Colonic mucosa (tissue), 4 donors: ENCODE results near the gene IARS1. TPM values are rescaled to one million over a fixed set of nuclear protein-coding genes. Genes with fewer than 3 reads are reported as not detected.

Source experiments
- DNase-seq: peaks from one replicate; pipeline ENCODE4 v3.0.0-alpha.2; 2020
- H3K27ac ChIP-seq: fragments of 200-600 bp; one replicate; pipeline ENCODE4 v1.8.0; 2021
- H3K27me3 ChIP-seq: fragments of 200-600 bp; one replicate; pipeline ENCODE4 v1.8.0; 2021
- H3K36me3 ChIP-seq: fragments of 200-600 bp; one replicate; pipeline ENCODE4 v1.8.0; 2021
- H3K4me1 ChIP-seq: fragments of 200-600 bp; one replicate; pipeline ENCODE4 v1.8.0; 2021; ENCODE audit warnings: mild to moderate bottlenecking
- H3K4me3 ChIP-seq: fragments of 200-600 bp; one replicate; pipeline ENCODE4 v1.8.0; 2021
- H3K9ac ChIP-seq, 2 donors: one replicate each; pipeline ENCODE4 v1.7.0; 2013; ENCODE audit warnings: control low read depth in 2 of 2, low read depth in 2 of 2, low read length in 2 of 2
- H3K9me3 ChIP-seq: fragments of 200-600 bp; one replicate; pipeline ENCODE4 v1.8.0; 2021
- intact Hi-C: fragments of 100-400 bp; cut with DNase I; formaldehyde crosslinking; loops from one replicate; pipeline ENCODE4 v1.14.1; 2022
- total RNA-seq, 2 donors: library from RNA; stranded (reverse); fragmentation: NEBNext Ultra II Directional in 1 of 2; extraction: Animal tissue kit (Norgen Biotek cat#: 25700) in 1 of 2; gene quantifications; one replicate each; pipeline ENCODE4 v1.2.1, GENCODE V29; 2021
- TF ChIP-seq, protein P1 (sequence below): fragments of 200-600 bp; IDR thresholded peaks from one replicate; pipeline ENCODE4 v1.8.0; 2022; ENCODE audit warnings: antibody characterized with exemption, mild to moderate bottlenecking
- donor health status: healthy.
- donor health status: DM: no; HTN: no; CAD: no.
- donor health status: DM: no; HTN: no; CAD: no.

The IARS1 gene
- total RNA-seq, 2 donors from 2014 or later: 52.4 to 109 TPM

DNA sequence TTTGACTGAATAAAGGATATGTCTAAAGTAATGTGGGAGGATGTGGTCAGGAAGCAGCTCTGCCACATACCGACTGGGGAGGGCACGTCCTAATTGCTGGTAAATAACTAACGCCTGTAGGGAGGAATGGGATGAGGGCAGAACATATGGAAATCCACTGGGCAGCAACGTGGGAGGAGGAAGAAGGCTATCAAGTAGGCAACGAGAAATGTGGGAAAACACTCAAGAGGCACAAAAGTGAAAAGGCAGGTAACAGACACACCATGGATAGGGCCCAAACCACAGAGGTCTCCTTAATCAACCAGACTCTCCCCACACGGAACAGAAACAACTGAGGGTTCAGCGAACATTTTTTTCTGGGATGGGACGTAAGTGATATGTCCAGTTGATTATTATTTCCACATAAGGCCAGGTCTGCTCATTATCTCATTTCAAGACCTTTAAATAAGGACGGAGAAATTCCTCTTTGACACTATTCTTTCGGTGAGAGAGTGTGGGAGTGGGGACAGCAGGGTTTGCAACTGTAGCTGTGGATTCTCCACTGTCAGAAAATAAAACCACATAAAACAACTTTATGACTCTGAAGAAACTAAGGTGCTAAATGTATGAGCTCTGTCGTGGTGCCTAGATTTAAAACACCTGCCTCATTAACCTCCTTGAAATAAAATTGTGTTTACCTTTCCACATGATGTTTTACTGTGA lies 17.0 kb downstream of the IARS1 start:
- Histone ChIP-seq H3K4me3 (no peak overlapping the region), H3K4me1 (no peaks in the 10 kb centered on the region), H3K27me3 (no peaks in the 10 kb centered on the region), H3K9me3 (no peaks in the 10 kb centered on the region), H3K27ac (no peak overlapping the region), H3K9ac (no peak overlapping the region), H3K36me3 (peaks cover 23% of the 10 kb centered on the region)
- no peak for DNase-seq
- TF ChIP-seq, protein P1, sequence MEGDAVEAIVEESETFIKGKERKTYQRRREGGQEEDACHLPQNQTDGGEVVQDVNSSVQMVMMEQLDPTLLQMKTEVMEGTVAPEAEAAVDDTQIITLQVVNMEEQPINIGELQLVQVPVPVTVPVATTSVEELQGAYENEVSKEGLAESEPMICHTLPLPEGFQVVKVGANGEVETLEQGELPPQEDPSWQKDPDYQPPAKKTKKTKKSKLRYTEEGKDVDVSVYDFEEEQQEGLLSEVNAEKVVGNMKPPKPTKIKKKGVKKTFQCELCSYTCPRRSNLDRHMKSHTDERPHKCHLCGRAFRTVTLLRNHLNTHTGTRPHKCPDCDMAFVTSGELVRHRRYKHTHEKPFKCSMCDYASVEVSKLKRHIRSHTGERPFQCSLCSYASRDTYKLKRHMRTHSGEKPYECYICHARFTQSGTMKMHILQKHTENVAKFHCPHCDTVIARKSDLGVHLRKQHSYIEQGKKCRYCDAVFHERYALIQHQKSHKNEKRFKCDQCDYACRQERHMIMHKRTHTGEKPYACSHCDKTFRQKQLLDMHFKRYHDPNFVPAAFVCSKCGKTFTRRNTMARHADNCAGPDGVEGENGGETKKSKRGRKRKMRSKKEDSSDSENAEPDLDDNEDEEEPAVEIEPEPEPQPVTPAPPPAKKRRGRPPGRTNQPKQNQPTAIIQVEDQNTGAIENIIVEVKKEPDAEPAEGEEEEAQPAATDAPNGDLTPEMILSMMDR: no peak
- intact Hi-C loops: no loop called here

- Histone ChIP-seq H3K36me3 (peaks cover 19% of the 10 kb centered on the region), H3K27ac (no peak overlapping the region), H3K9ac (no peak overlapping the region), H3K4me3 (no peak overlapping the region), H3K27me3 (no peaks in the 10 kb centered on the region), H3K9me3 (no peaks in the 10 kb centered on the region), H3K4me1 (no peaks in the 10 kb centered on the region)
- intact Hi-C loops: no loop called here
- DNase-seq: no peak
- TF ChIP-seq, protein P1: no peak
These were observed 18.0 kb downstream of the IARS1 start for GRCh38 chr9:92275541-92275940.

DNA sequence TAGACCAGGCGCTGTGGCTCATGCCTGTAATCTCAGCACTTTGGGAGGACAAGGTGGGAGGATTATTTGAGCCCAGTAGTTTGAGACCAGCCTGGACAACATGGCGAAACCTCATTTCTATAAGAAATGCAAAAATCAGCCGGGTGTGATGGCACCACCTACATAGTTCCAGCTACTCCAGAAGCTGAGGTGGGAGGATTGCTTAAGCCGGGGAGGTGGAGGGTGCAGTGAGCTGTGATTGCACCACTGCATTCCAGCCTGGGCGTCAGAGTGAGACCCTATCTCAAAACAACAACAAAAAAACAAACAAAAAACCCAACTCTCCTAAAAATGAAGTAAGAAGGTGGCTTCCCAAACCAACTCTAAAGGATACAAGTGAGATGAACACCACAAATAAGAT lies 23.0 kb downstream of the IARS1 start:
- no peaks in the 10 kb centered on the region for H3K27me3 ChIP-seq
- intact Hi-C loops: no loop called here
- DNase-seq: no peak
- no peaks in the 10 kb centered on the region for H3K4me1 ChIP-seq
- H3K9ac ChIP-seq: no peak overlapping the region
- H3K36me3 ChIP-seq: peaks cover 17% of the 10 kb centered on the region
- no peak overlapping the region for H3K4me3 ChIP-seq
- H3K27ac ChIP-seq: no peak overlapping the region
- no peaks in the 10 kb centered on the region for H3K9me3 ChIP-seq
- TF ChIP-seq, protein P1: no peak

DNA sequence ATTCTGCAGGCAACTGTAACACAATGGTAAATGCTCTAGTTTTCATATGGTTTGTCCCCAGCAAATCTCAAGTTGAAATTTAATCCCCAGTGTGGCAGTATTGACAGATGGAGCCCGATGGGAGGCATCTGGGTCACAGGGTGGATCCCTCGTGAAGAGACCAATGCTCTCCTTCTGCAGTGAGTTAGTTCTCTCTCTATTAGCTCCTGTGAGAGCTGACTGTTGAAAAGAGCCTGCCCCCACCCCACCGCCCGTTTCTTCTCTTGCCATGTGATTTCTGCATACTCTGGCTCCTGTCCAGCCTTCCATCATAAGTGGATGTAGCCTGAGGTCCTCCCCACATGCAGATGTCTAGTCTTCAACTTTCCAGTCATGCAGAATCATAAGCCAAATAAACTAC lies 27.0 kb downstream of the IARS1 start:
- H3K36me3 ChIP-seq: peaks cover 13% of the 10 kb centered on the region
- TF ChIP-seq, protein P1: no peak
- H3K9me3 ChIP-seq: no peaks in the 10 kb centered on the region
- no peak overlapping the region for H3K27ac ChIP-seq
- no peak overlapping the region for H3K9ac ChIP-seq
- no peak for DNase-seq
- intact Hi-C loops: no loop called here
- H3K4me3 ChIP-seq: no peak overlapping the region
- H3K27me3 ChIP-seq: no peaks in the 10 kb centered on the region
- H3K4me1 ChIP-seq: no peaks in the 10 kb centered on the region

- Histone ChIP-seq H3K9me3 (no peaks in the 10 kb centered on the region), H3K27ac (no peak overlapping the region), H3K27me3 (no peaks in the 10 kb centered on the region), H3K9ac (no peak overlapping the region), H3K36me3 (peaks cover 17% of the 10 kb centered on the region), H3K4me3 (no peak overlapping the region), H3K4me1 (no peaks in the 10 kb centered on the region)
- TF ChIP-seq, protein P1: no peak
- intact Hi-C loops: no loop called here
- no peak for DNase-seq
These were observed 28.3 kb downstream of the IARS1 start for GRCh38 chr9:92265154-92265553.
